Stimulated activated CD8-positive, alpha-beta memory T cell treated with anti-CD3 and anti-CD28 coated beads, Interleukin-15, amount 100 ng/mL, for 48 hours (primary cell): ENCODE data around the gene MYCBP.

ENCODE experiments used
- DNase-seq, 2 donors: peaks; one replicate each; pipeline ENCODE4 v3.0.0-alpha.2; 2020; ENCODE audit warnings: low read depth in 2 of 2

The MYCBP gene

GRCh38 chr1:38820860-38821259 lies 52.3 kb downstream of the MYCBP start:
- no peak for DNase-seq

GRCh38 chr1:38819516-38819915 lies 53.6 kb downstream of the MYCBP start:
- DNase-seq: no peak

GRCh38 chr1:38819040-38819439 lies 54.1 kb downstream of the MYCBP start:
- no peak for DNase-seq

- peak; percentile 22 to 32 for DNase-seq
Observed at GRCh38 chr1:38818175-38818976, 54.8 kb downstream of the MYCBP start.

GRCh38 chr1:38817267-38818174 lies 55.6 kb downstream of the MYCBP start:
- no peak for DNase-seq

- no peak for DNase-seq
Observed at GRCh38 chr1:38815903-38816627, 57.1 kb downstream of the MYCBP start.

GRCh38 chr1:38814984-38815464 lies 58.1 kb downstream of the MYCBP start:
- no peak for DNase-seq

- DNase-seq: no peak
Observed at GRCh38 chr1:38814444-38814983, 58.6 kb downstream of the MYCBP start.

GRCh38 chr1:38812981-38813380 lies 60.2 kb downstream of the MYCBP start:
- DNase-seq: no peak
